Tibial artery (tissue), 4 donors: Measurements from ENCODE around the gene C22orf23.

ENCODE experiments used
- DNase-seq, 2 donors: peaks; one replicate each; pipeline ENCODE4 v3.0.0-alpha.2; 2019
- H3K27ac ChIP-seq, 2 donors: fragments of 200-600 bp; sonication (generic) in 1 of 2; 1 replicate in 1 of 2; 2 replicates in 1 of 2; pipeline ENCODE4 v1.5.1; 2018 to 2019; ENCODE audit warnings: mild to moderate bottlenecking in 1 of 2
- H3K27me3 ChIP-seq, 2 donors: fragments of 200-600 bp; sonication (generic) in 1 of 2; one replicate each; pipeline versions ENCODE4 v1.5.1 to v1.6.0; 2016 to 2019
- H3K36me3 ChIP-seq, 3 donors: fragments of 200-600 bp; sonication (generic) in 2 of 3; one replicate each; pipeline ENCODE4 v1.5.1; 2016 to 2019; ENCODE audit warnings: mild to moderate bottlenecking in 2 of 3
- H3K4me1 ChIP-seq, 4 donors: fragments of 200-600 bp; sonication (generic) in 2 of 4; 1 replicate in 3 of 4; 2 replicates in 1 of 4; pipeline ENCODE4 v1.5.1; 2016 to 2019
- H3K4me3 ChIP-seq, 2 donors: fragments of 200-600 bp; sonication (generic) in 1 of 2; 1 replicate in 1 of 2; 2 replicates in 1 of 2; pipeline ENCODE4 v1.5.1; 2018 to 2019; ENCODE audit warnings: mild to moderate bottlenecking in 2 of 2
- H3K9me3 ChIP-seq, 3 donors: fragments of 200-600 bp; sonication (generic) in 1 of 3; one replicate each; pipeline ENCODE4 v1.5.1; 2016 to 2019
- CTCF ChIP-seq, 2 experiments: fragments of 200-600 bp in 1 of 2; fragments of 450-650 bp in 1 of 2; IDR thresholded peaks; one replicate each; pipeline ENCODE4 v1.5.1; 2017 to 2019; ENCODE audit warnings: antibody characterized with exemption in 2 of 2, mild to moderate bottlenecking in 1 of 2, moderate library complexity in 1 of 2
- intact Hi-C: fragments of 100-400 bp; cut with DNase I; formaldehyde crosslinking; loops from one replicate; pipeline ENCODE4 v1.15.0; 2023; ENCODE audit warnings: low total_unique reads

C22orf23 gene

GRCh38 chr22:37953437-37954179, at the start of gene C22orf23, which contains the start of gene POLR2F:
Gene C22orf23 (minus strand): TSS chr22:37953601. CDS start chr22:37953149, 452 bp downstream.
Gene POLR2F (plus strand): TSS chr22:37953699. CDS start chr22:37953788, 89 bp downstream.
- intact Hi-C loops, result no loop called here

GRCh38 chr22:37999640-38000272, 46.4 kb upstream of the C22orf23 start:
- no peak for DNase-seq
- no peaks in the 10 kb centered on the region for H3K27me3 ChIP-seq
- intact Hi-C loops, result no loop called here
- H3K36me3 ChIP-seq, result no peaks in the 10 kb centered on the region
- no peak overlapping the region for H3K4me3 ChIP-seq
- H3K27ac ChIP-seq, result no peak overlapping the region
- TF ChIP-seq CTCF (IDR thresholded peaks at IDR 0.05), result no peak
- peaks cover 0 to 22% (median 3%) of the 10 kb centered on the region in 4 donors for H3K4me1 ChIP-seq
- no peaks in the 10 kb centered on the region for H3K9me3 ChIP-seq

More at GRCh38 chr22:37953437-37954179, at the start of gene C22orf23, which contains the start of gene POLR2F:
- Histone ChIP-seq H3K27me3 (no peaks in the 10 kb centered on the region), H3K36me3 (peaks cover 11 to 23% (median 14%) of the 10 kb centered on the region in 3 donors), H3K27ac (peak within 1 kb of the TSS; percentile 85 to 88), H3K9me3 (no peaks in the 10 kb centered on the region), H3K4me3 (peak within 1 kb of the TSS; percentile 95), H3K4me1 (peaks cover 0 to 25% (median 20%) of the 10 kb centered on the region in 4 donors)
- TF ChIP-seq CTCF (IDR thresholded peaks at IDR 0.05), result no peak
- DNase-seq, result peak; percentile 96

- Histone ChIP-seq H3K4me3 (no peak overlapping the region), H3K9me3 (no peaks in the 10 kb centered on the region), H3K4me1 (peaks cover 0 to 22% (median 3%) of the 10 kb centered on the region in 4 donors), H3K27me3 (no peaks in the 10 kb centered on the region), H3K27ac (no peak overlapping the region), H3K36me3 (no peaks in the 10 kb centered on the region)
- no peak for TF ChIP-seq CTCF (IDR thresholded peaks at IDR 0.05)
- no peak for DNase-seq
- intact Hi-C loops, result no loop called here
These were observed 45.8 kb upstream of the C22orf23 start for GRCh38 chr22:37999236-37999635.

- no peak overlapping the region for H3K27ac ChIP-seq
- H3K4me3 ChIP-seq, result no peak overlapping the region
- intact Hi-C loops, result no loop called here
- no peak for DNase-seq
- H3K27me3 ChIP-seq, result no peaks in the 10 kb centered on the region
- H3K36me3 ChIP-seq, result no peaks in the 10 kb centered on the region
- no peaks in the 10 kb centered on the region for H3K9me3 ChIP-seq
- no peak for TF ChIP-seq CTCF (IDR thresholded peaks at IDR 0.05)
- H3K4me1 ChIP-seq, result peaks cover 0 to 22% (median 3%) of the 10 kb centered on the region in 4 donors
These were observed 45.1 kb upstream of the C22orf23 start for GRCh38 chr22:37998543-37998942.

- intact Hi-C loops, result no loop called here
- Histone ChIP-seq H3K27ac (no peak overlapping the region), H3K9me3 (no peaks in the 10 kb centered on the region), H3K4me3 (no peak overlapping the region), H3K4me1 (peaks cover 0 to 22% (median 3%) of the 10 kb centered on the region in 4 donors), H3K27me3 (no peaks in the 10 kb centered on the region), H3K36me3 (no peaks in the 10 kb centered on the region)
- TF ChIP-seq CTCF (IDR thresholded peaks at IDR 0.05), result no peak
- DNase-seq, result no peak
These were observed 43.3 kb upstream of the C22orf23 start for GRCh38 chr22:37996515-37997246.
